Activated CD8-positive, alpha-beta T cell treated with anti-CD3 and anti-CD28 coated beads, Interleukin-2, amount 10 ng/mL, durations not matched to agents 7 days and 5 days (primary cell): ENCODE results near the gene LINC00237. TPM values are rescaled to one million over a fixed set of nuclear protein-coding genes. Genes with fewer than 3 reads are reported as not detected.

Source experiments
- ATAC-seq: fragments of 150-1000 bp; cut with Tn5 transposase; one replicate; pipeline ENCODE4 v1.10.0; 2021; ENCODE audit warnings: moderate library complexity
- CTCF ChIA-PET: fragments of 350-600 bp; sonication (Branson Sonifier 250); formaldehyde crosslinking; loops from one replicate; lab custom pipeline; 2021; ENCODE audit warnings: antibody characterized with exemption; lab: Charles Lee
- POLR2A ChIA-PET: fragments of 350-600 bp; sonication (Branson Sonifier 250); formaldehyde crosslinking; loops from one replicate; lab custom pipeline; 2021; ENCODE audit warnings: antibody characterized with exemption; lab: Charles Lee
- DNase-seq: peaks from one replicate; pipeline ENCODE4 v3.0.0-alpha.2; 2020
- H3K27ac Mint-ChIP-seq: one replicate; pipeline ENCODE4 v1.8.0; 2021; ENCODE audit warnings: mild to moderate bottlenecking, mixed read lengths
- H3K27me3 Mint-ChIP-seq: one replicate; pipeline ENCODE4 v1.8.0; 2021; ENCODE audit warnings: low read depth, mixed read lengths
- H3K36me3 Mint-ChIP-seq: one replicate; pipeline ENCODE4 v1.8.0; 2021; ENCODE audit warnings: low read depth, mixed read lengths
- H3K4me1 Mint-ChIP-seq: one replicate; pipeline ENCODE4 v1.8.0; 2021; ENCODE audit warnings: low read depth, mixed read lengths
- H3K4me3 Mint-ChIP-seq: one replicate; pipeline ENCODE4 v1.8.0; 2021; ENCODE audit warnings: mild to moderate bottlenecking, mixed read lengths
- H3K9me3 Mint-ChIP-seq: one replicate; pipeline ENCODE4 v1.8.0; 2022; ENCODE audit warnings: mixed read lengths; ENCODE audit not compliant: insufficient read depth
- total RNA-seq, 2 experiments: library from RNA; stranded (reverse); gene quantifications; one replicate each; pipeline ENCODE4 v1.2.3, GENCODE V29; 2021

LINC00237 gene
- total RNA-seq, 2 experiments from 2014 or later, result not detected

GRCh38 chr20:21137078-21137477 is 30.9 kb upstream of the LINC00237 start:
- POLR2A ChIA-PET, result interaction anchor here (0.7 to 1.0 kb wide), 2 partner anchors 11 to 65 kb away, joined by 3 read pairs; no protein-coding TSS in a partner anchor
- peaks cover 17% of the 10 kb centered on the region for H3K4me1 Mint-ChIP-seq
- H3K36me3 Mint-ChIP-seq, result peaks cover 22% of the 10 kb centered on the region
- ATAC-seq (no peak), DNase-seq (no peak)
- no peak overlapping the region for H3K4me3 Mint-ChIP-seq
- CTCF ChIA-PET, result interaction anchor here (0.9 to 1.2 kb wide), 2 partner anchors 10 to 99 kb away, joined by 3 to 4 read pairs; no protein-coding TSS in a partner anchor
- no peaks in the 10 kb centered on the region for H3K9me3 Mint-ChIP-seq
- H3K27me3 Mint-ChIP-seq, result no peaks in the 10 kb centered on the region
- no peak overlapping the region for H3K27ac Mint-ChIP-seq

- no peak for ATAC-seq
- H3K27me3 Mint-ChIP-seq, result no peaks in the 10 kb centered on the region
- H3K4me1 Mint-ChIP-seq, result peaks cover 17% of the 10 kb centered on the region
- POLR2A ChIA-PET, result interaction anchor here (1.0 kb wide), 1 partner anchor 10 kb away, joined by 3 read pairs; no protein-coding TSS in a partner anchor
- H3K36me3 Mint-ChIP-seq, result peaks cover 25% of the 10 kb centered on the region
- no peak overlapping the region for H3K27ac Mint-ChIP-seq
- no peaks in the 10 kb centered on the region for H3K9me3 Mint-ChIP-seq
- DNase-seq, result no peak
- no peak overlapping the region for H3K4me3 Mint-ChIP-seq
- CTCF ChIA-PET, result interaction anchor here (0.9 kb wide), 1 partner anchor 9 kb away, joined by 4 read pairs; no protein-coding TSS in a partner anchor
Measured at GRCh38 chr20:21136015-21136732, 30.0 kb upstream of the LINC00237 start.

- Mint-ChIP-seq H3K4me1 (peaks cover 17% of the 10 kb centered on the region), H3K4me3 (no peak overlapping the region), H3K9me3 (no peaks in the 10 kb centered on the region), H3K27ac (no peak overlapping the region), H3K27me3 (no peaks in the 10 kb centered on the region), H3K36me3 (peaks cover 23% of the 10 kb centered on the region)
- no peak for DNase-seq
- ChIA-PET POLR2A (interaction anchor here (0.6 kb wide), 1 partner anchor 413 kb away, joined by 3 read pairs; no protein-coding TSS in a partner anchor), CTCF (interaction anchor here (1.0 kb wide), 1 partner anchor 101 kb away, joined by 3 read pairs; no protein-coding TSS in a partner anchor)
- no peak for ATAC-seq
Measured at GRCh38 chr20:21134883-21135493, 28.8 kb upstream of the LINC00237 start.

GRCh38 chr20:21133917-21134622 is 27.9 kb upstream of the LINC00237 start:
- H3K27ac Mint-ChIP-seq, result no peak overlapping the region
- ChIA-PET CTCF (interaction anchor here (1.0 kb wide), 1 partner anchor 102 kb away, joined by 3 read pairs; no protein-coding TSS in a partner anchor), POLR2A (no interaction called here)
- H3K36me3 Mint-ChIP-seq, result peaks cover 22% of the 10 kb centered on the region
- no peak for DNase-seq
- H3K9me3 Mint-ChIP-seq, result no peaks in the 10 kb centered on the region
- peak; percentile 49 for ATAC-seq
- no peaks in the 10 kb centered on the region for H3K27me3 Mint-ChIP-seq
- peaks cover 17% of the 10 kb centered on the region for H3K4me1 Mint-ChIP-seq
- H3K4me3 Mint-ChIP-seq, result no peak overlapping the region

- Mint-ChIP-seq H3K27ac (no peak overlapping the region), H3K4me1 (peaks cover 21% of the 10 kb centered on the region), H3K27me3 (no peaks in the 10 kb centered on the region), H3K36me3 (peaks cover 22% of the 10 kb centered on the region), H3K9me3 (no peaks in the 10 kb centered on the region), H3K4me3 (no peak overlapping the region)
- ATAC-seq (no peak), DNase-seq (no peak)
- CTCF ChIA-PET, result no interaction called here
- POLR2A ChIA-PET, result no interaction called here
Measured at GRCh38 chr20:21133404-21133803, 27.2 kb upstream of the LINC00237 start.

GRCh38 chr20:21129861-21130260 is 23.7 kb upstream of the LINC00237 start:
- DNase-seq, result no peak
- ATAC-seq, result no peak
- Mint-ChIP-seq H3K27me3 (no peaks in the 10 kb centered on the region), H3K9me3 (no peaks in the 10 kb centered on the region), H3K4me1 (peaks cover 38% of the 10 kb centered on the region), H3K27ac (no peak overlapping the region), H3K4me3 (no peak overlapping the region), H3K36me3 (peaks cover 7% of the 10 kb centered on the region)
- ChIA-PET CTCF (interaction anchor here (1.3 to 1.4 kb wide), 3 partner anchors 106 to 442 kb away, joined by 3 read pairs; no protein-coding TSS in a partner anchor), POLR2A (no interaction called here)

- no peak for DNase-seq
- no peak overlapping the region for H3K27ac Mint-ChIP-seq
- ChIA-PET POLR2A (interaction anchor here (1.5 kb wide), 1 partner anchor 175 kb away, joined by 6 read pairs; the partner anchor contains the start of gene XRN2), CTCF (interaction anchor here (1.0 to 2.9 kb wide), 6 partner anchors 9 to 108 kb away, joined by 3 to 16 read pairs (median 8); no protein-coding TSS in a partner anchor)
- H3K4me1 Mint-ChIP-seq, result peaks cover 22% of the 10 kb centered on the region
- ATAC-seq, result no peak
- no peaks in the 10 kb centered on the region for H3K9me3 Mint-ChIP-seq
- H3K27me3 Mint-ChIP-seq, result peaks cover 3% of the 10 kb centered on the region
- peaks cover 3% of the 10 kb centered on the region for H3K36me3 Mint-ChIP-seq
- H3K4me3 Mint-ChIP-seq, result peak overlapping the region; percentile 85
Measured at GRCh38 chr20:21127201-21127981, 21.2 kb upstream of the LINC00237 start.

- H3K4me1 Mint-ChIP-seq, result peaks cover 22% of the 10 kb centered on the region
- H3K27me3 Mint-ChIP-seq, result peaks cover 7% of the 10 kb centered on the region
- CTCF ChIA-PET, result interaction anchor here (0.6 to 2.9 kb wide), 8 partner anchors 10 to 1123 kb away, joined by 3 to 16 read pairs (median 4); no protein-coding TSS in a partner anchor
- peak overlapping the region; percentile 85 for H3K4me3 Mint-ChIP-seq
- H3K9me3 Mint-ChIP-seq, result no peaks in the 10 kb centered on the region
- peaks cover under 1% of the 10 kb centered on the region for H3K36me3 Mint-ChIP-seq
- DNase-seq (no peak), ATAC-seq (no peak)
- POLR2A ChIA-PET, result interaction anchor here (0.7 to 1.5 kb wide), 4 partner anchors 10 to 176 kb away, joined by 3 to 6 read pairs (median 3); partner anchors contain the start of gene XRN2
- peak overlapping the region; percentile 86 for H3K27ac Mint-ChIP-seq
Measured at GRCh38 chr20:21126581-21126870, 20.4 kb upstream of the LINC00237 start.

GRCh38 chr20:21125849-21126580 is 19.9 kb upstream of the LINC00237 start, which contains the start of gene KIZ:
Gene KIZ (plus strand): TSS chr20:21126082. CDS start chr20:21126116, 34 bp downstream.
- Mint-ChIP-seq H3K4me3 (peak within 1 kb of the TSS; percentile 85), H3K36me3 (no peaks in the 10 kb centered on the region), H3K9me3 (no peaks in the 10 kb centered on the region), H3K4me1 (peaks cover 22% of the 10 kb centered on the region), H3K27me3 (peaks cover 7% of the 10 kb centered on the region), H3K27ac (peak within 1 kb of the TSS; percentile 86)
- ChIA-PET CTCF (interaction anchor here (0.6 to 2.9 kb wide), 8 partner anchors 11 to 1123 kb away, joined by 3 to 16 read pairs (median 4); no protein-coding TSS in a partner anchor), POLR2A (interaction anchor here (0.7 to 1.5 kb wide), 6 partner anchors 11 to 177 kb away, joined by 3 to 6 read pairs (median 3); partner anchors contain the start of gene XRN2)
- peak; percentile 97 for DNase-seq
- ATAC-seq, result peak; percentile 99
